HG03159 (cell line): ENCODE measurements around the gene TMEM138.
"Not testable (repeated sequence)": the region's sequence is repeated elsewhere in the genome, so short reads cannot be mapped to it uniquely, and the experiment has no call there.

Experiments
- ATAC-seq: cut with Tn5 transposase; IDR thresholded peaks from one replicate; pipeline ENCODE4 v1.9.1; 2021; ENCODE audit warnings: mild to moderate bottlenecking, moderate library complexity; ENCODE audit not compliant: unreplicated experiment

Gene TMEM138

GRCh38 chr11:61362542-61362875 is 335 bp downstream of the TMEM138 start:
- ATAC-seq = no peak

GRCh38 chr11:61364012-61364675 is 2.0 kb downstream of the TMEM138 start:
- no peak for ATAC-seq

DNA sequence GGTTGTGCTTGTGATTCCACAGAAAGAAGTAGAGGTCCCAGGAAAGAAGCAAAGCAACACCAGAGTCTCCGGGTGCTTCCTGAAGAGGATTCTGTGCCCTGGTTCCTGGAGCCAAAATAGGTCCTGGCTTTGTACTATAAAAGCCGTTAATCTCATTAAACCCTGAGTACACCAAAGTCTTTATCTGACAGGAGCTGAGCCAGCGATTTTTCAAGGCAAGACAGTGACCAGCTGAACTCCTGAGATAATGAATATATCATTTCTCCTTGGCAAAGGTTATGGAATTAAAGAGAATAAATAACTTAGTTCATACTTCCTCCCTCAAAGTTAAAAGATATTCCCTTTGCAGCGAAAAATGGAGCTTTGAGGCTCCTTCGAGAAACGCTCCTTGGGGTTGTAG is 5.2 kb downstream of the TMEM138 start:
- no peak for ATAC-seq

GRCh38 chr11:61368646-61369045 is 6.5 kb downstream of the TMEM138 start:
- ATAC-seq = no peak

- ATAC-seq = no peak
Measured at GRCh38 chr11:61369372-61370348, 7.5 kb downstream of the TMEM138 start.

- no peak for ATAC-seq
Measured at GRCh38 chr11:61370349-61371005, 8.3 kb downstream of the TMEM138 start.

DNA sequence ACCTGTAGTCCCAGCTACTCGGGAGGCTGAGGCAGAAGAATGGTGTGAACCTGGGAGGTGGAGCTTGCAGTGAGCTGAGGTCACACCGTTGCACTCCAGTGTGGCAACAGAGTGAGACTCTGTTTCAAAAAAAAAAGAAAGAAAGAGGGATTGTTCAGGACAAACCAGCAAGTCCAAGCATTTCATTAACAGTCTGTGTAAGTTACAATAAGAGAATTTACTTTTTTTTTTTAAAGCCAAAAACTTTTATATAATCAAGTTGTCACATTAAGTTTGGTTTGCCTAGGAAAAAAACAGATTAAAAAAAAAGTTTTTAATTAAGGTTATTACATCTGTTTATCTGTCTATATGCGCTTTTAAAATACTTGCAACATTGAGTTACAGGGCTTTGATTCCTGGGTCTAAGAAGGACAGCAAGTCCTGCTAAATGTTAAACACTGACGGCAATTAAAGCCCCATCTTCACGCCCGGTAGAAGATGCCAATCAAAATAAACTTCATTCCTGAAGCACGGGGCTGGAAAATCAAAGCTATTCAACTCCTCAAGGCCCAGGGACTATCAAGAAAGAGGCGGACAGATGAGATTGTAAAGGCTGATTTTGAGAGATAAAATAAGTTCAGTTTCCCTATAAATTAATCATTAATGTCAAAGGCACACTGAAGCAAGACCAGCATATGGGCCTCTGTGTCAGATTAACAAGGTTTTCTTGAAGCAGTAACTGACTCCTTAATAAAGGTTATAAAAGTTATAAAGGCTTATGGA is 10.7 kb downstream of the TMEM138 start:
- no peak for ATAC-seq

DNA sequence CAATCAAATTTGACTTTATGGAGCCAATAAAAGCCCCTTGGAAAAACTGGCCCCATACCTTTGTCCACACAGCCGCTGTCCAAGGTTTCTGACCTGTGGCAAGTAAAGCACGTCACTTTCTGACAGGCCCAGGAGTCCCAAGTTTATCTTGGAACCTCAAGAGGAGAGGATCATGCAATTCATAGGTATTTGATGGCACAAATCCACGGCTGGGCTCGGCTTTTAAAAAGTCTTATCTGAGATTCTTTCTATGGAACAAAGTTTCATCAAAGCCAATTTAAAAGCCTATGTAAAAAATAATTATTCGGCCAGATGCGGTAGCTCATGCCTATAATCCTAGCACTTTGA is 13.6 kb downstream of the TMEM138 start:
- ATAC-seq = no peak

DNA sequence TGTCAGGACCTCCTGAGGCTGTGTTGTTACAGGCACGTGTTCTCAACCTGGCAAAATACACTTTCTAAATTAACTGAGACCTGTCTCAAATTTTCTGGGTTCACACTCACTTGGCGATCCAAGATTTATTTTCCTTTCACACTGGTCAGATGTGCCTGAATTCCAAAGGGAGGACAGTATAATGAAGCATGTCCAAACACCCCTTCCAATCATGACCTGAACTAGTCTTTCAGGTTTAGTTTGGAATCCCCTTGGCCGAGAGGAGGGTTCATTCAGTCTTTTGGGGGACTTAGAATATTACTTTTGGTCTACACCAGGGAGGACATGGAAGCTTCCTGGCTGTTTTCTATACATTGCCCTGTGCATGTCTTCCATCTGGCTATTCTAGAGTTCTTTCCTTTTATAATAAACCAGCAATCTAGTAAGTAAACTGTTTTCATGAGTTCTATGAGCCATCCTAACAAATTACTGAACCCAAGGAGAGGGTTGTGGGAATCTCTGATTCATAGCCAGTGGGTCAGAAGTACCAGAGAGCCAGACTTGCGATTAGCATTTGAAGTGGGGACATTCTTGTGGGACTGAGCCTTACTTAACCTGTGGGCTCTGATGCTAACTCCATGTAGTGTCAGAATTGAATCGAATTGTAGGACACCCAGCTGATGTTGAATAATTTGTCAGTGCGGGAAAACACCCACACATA is 15.4 kb downstream of the TMEM138 start:
- no peak for ATAC-seq

DNA sequence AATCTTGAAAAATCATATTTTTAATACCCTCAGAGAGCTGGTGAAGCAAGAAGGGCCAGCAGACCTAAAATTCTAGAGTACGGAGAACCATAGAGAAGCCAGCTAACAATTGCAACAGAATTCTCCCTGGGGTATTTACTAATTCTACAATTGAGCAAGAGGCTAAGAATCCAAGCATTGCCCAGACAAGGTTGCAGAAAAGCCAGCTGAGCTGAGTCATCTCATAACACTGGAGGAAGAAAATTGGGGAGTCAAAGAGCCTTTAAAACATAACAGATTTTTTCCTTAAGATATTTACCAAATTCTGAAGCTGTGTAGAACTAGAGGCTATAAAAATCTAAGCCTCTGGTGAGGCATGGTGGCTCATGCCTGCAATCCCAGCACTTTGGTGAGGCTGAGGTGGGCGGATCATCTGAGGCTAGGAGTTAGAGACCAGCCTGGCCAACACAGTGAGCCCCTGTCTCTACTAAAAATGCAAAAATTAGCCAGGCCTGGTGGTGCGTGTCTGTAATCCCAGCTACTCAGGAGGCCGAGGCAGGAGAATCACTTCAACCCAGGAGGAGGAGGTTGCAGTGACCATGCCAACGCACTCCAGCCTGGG is 16.6 kb downstream of the TMEM138 start:
- ATAC-seq = no peak

DNA sequence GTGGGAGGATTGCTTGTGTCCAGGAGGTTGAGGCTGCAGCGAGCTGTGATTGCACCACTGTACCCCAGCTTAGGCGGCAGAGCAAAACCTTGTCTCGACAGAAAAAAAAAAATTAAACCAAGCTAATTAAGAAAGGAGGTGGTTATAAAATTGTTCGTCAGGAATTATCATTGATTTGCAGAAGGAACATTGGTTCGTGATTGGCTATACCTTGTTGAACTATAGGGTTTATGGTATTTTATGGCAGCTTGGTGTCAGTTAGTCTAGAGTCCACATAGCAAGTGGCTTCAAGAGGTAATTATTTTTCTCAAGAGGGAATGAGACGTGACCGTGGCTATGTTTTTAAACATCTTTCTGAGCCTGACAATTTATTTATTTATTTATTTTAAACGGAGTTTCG is 18.7 kb downstream of the TMEM138 start:
- no peak for ATAC-seq

DNA sequence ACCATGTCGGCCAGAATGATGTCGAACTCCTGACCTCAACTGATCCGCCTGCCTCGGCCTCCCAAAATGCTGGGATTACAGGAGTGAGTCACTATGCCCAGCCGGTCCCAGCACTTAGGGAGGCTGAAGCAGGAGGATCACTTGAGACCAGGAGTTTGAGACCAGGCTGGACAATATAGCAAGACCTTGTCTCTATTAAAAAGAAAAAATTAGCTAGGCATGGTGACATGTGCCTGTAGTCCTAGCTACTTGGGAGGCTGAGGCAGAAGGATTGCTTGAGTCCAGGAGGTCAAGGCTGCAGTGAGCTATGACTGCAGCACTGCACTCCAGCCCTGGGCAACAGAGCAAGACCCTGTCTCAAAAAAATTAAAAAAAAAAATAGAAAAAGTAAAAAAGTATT is 21.7 kb downstream of the TMEM138 start:
- ATAC-seq = not testable (repeated sequence)

GRCh38 chr11:61384271-61385242 is 22.4 kb downstream of the TMEM138 start:
- ATAC-seq = no peak

- ATAC-seq = no peak
Measured at GRCh38 chr11:61390161-61390560, 28.0 kb downstream of the TMEM138 start.

- no peak for ATAC-seq
Measured at GRCh38 chr11:61392981-61393595, 30.9 kb downstream of the TMEM138 start.

GRCh38 chr11:61401173-61401572 is 39.0 kb downstream of the TMEM138 start:
- no peak for ATAC-seq

GRCh38 chr11:61401573-61401972 is 39.4 kb downstream of the TMEM138 start:
- no peak for ATAC-seq

DNA sequence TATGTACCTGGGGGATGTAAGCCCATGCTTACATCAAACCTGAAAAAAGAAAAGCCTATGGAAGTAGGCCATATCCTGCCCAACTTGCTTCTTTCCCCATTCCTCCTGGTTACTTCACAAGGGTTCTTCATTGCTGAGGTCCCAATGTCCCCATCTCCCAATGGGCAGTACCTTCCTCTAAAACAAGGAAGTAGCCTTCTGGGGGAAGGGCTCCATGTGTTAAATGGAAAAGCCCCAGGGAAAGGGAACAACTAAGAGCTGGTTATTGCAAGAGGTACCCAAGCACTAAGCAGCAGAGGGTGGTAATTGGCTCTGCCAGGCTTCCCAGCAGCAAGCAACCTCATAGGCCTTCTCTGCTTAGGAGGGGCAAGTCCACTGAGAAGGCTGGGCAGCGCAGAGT is 41.5 kb downstream of the TMEM138 start:
- no peak for ATAC-seq

- no peak for ATAC-seq
Measured at GRCh38 chr11:61404103-61404502, 41.9 kb downstream of the TMEM138 start.
